ENCODE data around the gene ABTB2. TPM values are rescaled to one million over a fixed set of nuclear protein-coding genes. Genes with fewer than 3 reads are reported as not detected.
A peak's percentile ranks its signal among the peaks of the same experiment; 100 is the strongest.

ABTB2 gene
- polyA plus RNA-seq, 1 donor (not counting 4 experiments of a cell fraction or from before 2014, with no cell fraction given) = 1.0 TPM

DNA sequence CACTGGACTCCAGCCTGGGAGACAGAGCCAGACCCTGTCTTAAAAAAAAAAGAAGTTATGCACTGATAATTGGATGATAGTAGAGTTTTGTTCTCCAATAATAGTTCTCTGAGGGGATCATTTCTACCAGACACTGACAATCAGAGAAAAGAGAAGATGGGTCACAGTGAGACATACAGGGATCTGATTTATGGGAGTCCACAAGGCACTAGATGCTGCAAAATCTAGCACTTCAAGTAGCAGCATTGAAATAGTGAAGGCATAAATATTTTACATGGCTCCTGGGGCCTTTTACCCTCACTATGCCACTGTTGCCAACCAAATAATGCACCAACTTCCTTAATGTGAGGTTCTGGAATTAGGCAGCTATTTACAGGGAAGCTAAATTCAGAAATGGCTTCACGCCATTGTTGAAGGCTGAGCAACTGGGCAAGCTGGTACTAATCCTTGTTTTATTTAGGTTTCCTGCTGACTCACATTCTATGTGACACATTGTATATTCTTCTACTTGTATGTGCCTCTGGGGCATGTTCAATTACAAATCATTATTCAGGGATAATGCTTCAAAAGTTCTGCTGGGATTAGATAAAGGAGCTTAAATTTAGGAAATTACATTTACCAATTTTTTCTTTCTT lies 38.2 kb upstream of the ABTB2 start:
- no peaks in the 10 kb centered on the region for H3K79me2 ChIP-seq (ENCODE audit: control insufficient read depth, insufficient read depth, low read length)
- TF ChIP-seq CTCF (optimal IDR thresholded peaks at IDR 0.05 in 1 of 3, IDR thresholded peaks at IDR 0.05 in 1 of 3, conservative IDR thresholded peaks at IDR 0.05 in 1 of 3; ENCODE audit: extremely low read depth in 1 of 3, insufficient read depth in 2 of 3, low read length in 3 of 3) (no peak), EZH2 (IDR thresholded peaks at IDR 0.05; ENCODE audit: low read length) (no peak)
- dilution Hi-C loops (cut with MboI; ENCODE audit: extremely low pct_ligation_motif_present, low sequenced_read_pairs) = no loop called here
- no peaks in the 10 kb centered on the region for H3K9me3 ChIP-seq (ENCODE audit: control insufficient read depth, low read depth, low read length)
- H4K20me1 ChIP-seq (ENCODE audit: control insufficient read depth, extremely low read depth, insufficient read depth, low read length) = no peaks in the 10 kb centered on the region
- H3K4me2 ChIP-seq (ENCODE audit: control insufficient read depth, extremely low read depth, insufficient read depth, low read depth, low read length) = peak overlapping the region; percentile 73
- H3K36me3 ChIP-seq (ENCODE audit: control insufficient read depth in 2 of 2, extremely low read depth in 1 of 2, insufficient read depth in 2 of 2, low read length in 2 of 2) = no peaks in the 10 kb centered on the region
- H3K27me3 ChIP-seq (ENCODE audit: control insufficient read depth, extremely low read depth, insufficient read depth, low read length) = no peaks in the 10 kb centered on the region
- FAIRE-seq (peak; percentile 88), DNase-seq (ENCODE audit: low read depth, low spot score) (peak; percentile 56)
- peak overlapping the region; percentile 42 for H3K27ac ChIP-seq (ENCODE audit: control insufficient read depth, insufficient read depth, low read length)
- H3K4me3 ChIP-seq (ENCODE audit: control insufficient read depth in 2 of 3, extremely low read depth in 1 of 3, insufficient read depth in 2 of 3, low read depth in 1 of 3, low read length in 3 of 3) = peak overlapping the region in 2 of 3 experiments; percentile 23 to 26
- H3K9ac ChIP-seq (ENCODE audit: control insufficient read depth, extremely low read depth, insufficient read depth, low read length) = no peak overlapping the region
- H3K9me1 ChIP-seq (ENCODE audit: control insufficient read depth, extremely low read depth, insufficient read depth, low read length) = no peaks in the 10 kb centered on the region
- H2AFZ ChIP-seq (ENCODE audit: control insufficient read depth, low read length) = no peak overlapping the region
- peaks cover 30% of the 10 kb centered on the region for H3K4me1 ChIP-seq (ENCODE audit: control insufficient read depth, extremely low read depth, insufficient read depth, low read length)

GRCh38 chr11:34394771-34395300 lies 37.0 kb upstream of the ABTB2 start:
- DNase-seq (ENCODE audit: low read depth, low spot score) (no peak), FAIRE-seq (no peak)
- H3K27me3 ChIP-seq (ENCODE audit: control insufficient read depth, extremely low read depth, insufficient read depth, low read length) = no peaks in the 10 kb centered on the region
- H3K79me2 ChIP-seq (ENCODE audit: control insufficient read depth, insufficient read depth, low read length) = no peaks in the 10 kb centered on the region
- H2AFZ ChIP-seq (ENCODE audit: control insufficient read depth, low read length) = peak overlapping the region; percentile 48
- H3K4me3 ChIP-seq (ENCODE audit: control insufficient read depth in 2 of 3, extremely low read depth in 1 of 3, insufficient read depth in 2 of 3, low read depth in 1 of 3, low read length in 3 of 3) = no peak overlapping the region
- no peak for TF ChIP-seq EZH2 (IDR thresholded peaks at IDR 0.05; ENCODE audit: low read length)
- no peak for TF ChIP-seq CTCF (optimal IDR thresholded peaks at IDR 0.05 in 1 of 3, IDR thresholded peaks at IDR 0.05 in 1 of 3, conservative IDR thresholded peaks at IDR 0.05 in 1 of 3; ENCODE audit: extremely low read depth in 1 of 3, insufficient read depth in 2 of 3, low read length in 3 of 3)
- H3K9me3 ChIP-seq (ENCODE audit: control insufficient read depth, low read depth, low read length) = no peaks in the 10 kb centered on the region
- peaks cover 30% of the 10 kb centered on the region for H3K4me1 ChIP-seq (ENCODE audit: control insufficient read depth, extremely low read depth, insufficient read depth, low read length)
- no peaks in the 10 kb centered on the region for H3K9me1 ChIP-seq (ENCODE audit: control insufficient read depth, extremely low read depth, insufficient read depth, low read length)
- no peaks in the 10 kb centered on the region for H3K36me3 ChIP-seq (ENCODE audit: control insufficient read depth in 2 of 2, extremely low read depth in 1 of 2, insufficient read depth in 2 of 2, low read length in 2 of 2)
- dilution Hi-C loops (cut with MboI; ENCODE audit: extremely low pct_ligation_motif_present, low sequenced_read_pairs) = no loop called here
- H3K27ac ChIP-seq (ENCODE audit: control insufficient read depth, insufficient read depth, low read length) = peak overlapping the region; percentile 42
- H3K9ac ChIP-seq (ENCODE audit: control insufficient read depth, extremely low read depth, insufficient read depth, low read length) = peak overlapping the region; percentile 43
- no peaks in the 10 kb centered on the region for H4K20me1 ChIP-seq (ENCODE audit: control insufficient read depth, extremely low read depth, insufficient read depth, low read length)
- H3K4me2 ChIP-seq (ENCODE audit: control insufficient read depth, extremely low read depth, insufficient read depth, low read depth, low read length) = peak overlapping the region; percentile 19

Measured in keratinocyte (primary cell).